H1 (cell line): ENCODE data around the gene LIN28B. TPM values are rescaled to one million over a fixed set of nuclear protein-coding genes. Genes with fewer than 3 reads are reported as not detected.

Experiments used
- CTCF ChIA-PET: fragments of 300-600 bp; sonication (Branson Sonifier 250); formaldehyde crosslinking; loops from one replicate; lab custom pipeline; 2021; ENCODE audit not compliant: partially characterized antibody; lab: Charles Lee
- POLR2A ChIA-PET: fragments of 300-600 bp; sonication (Branson Sonifier 250); formaldehyde crosslinking; loops from one replicate; lab custom pipeline; 2021; ENCODE audit warnings: inconsistent platforms; ENCODE audit not compliant: partially characterized antibody; lab: Charles Lee
- DNase-seq, 2 experiments: peaks; one replicate each; pipeline versions ENCODE4 v3.0.0 to v3.0.0-alpha.2; 2010 to 2022; ENCODE audit warnings: low spot score in 2 of 2, low read depth in 1 of 2, mixed read lengths in 1 of 2
- FAIRE-seq: peaks from 2 replicates; lab custom pipeline; 2011; peaks lifted over from hg19 to GRCh38; lab: Jason Lieb, UNC
- H2AFZ ChIP-seq: 2 replicates; pipeline ENCODE4 v1.8.1; 2012; ENCODE audit warnings: low read length, inconsistent platforms
- H2AK5ac ChIP-seq: 2 replicates; pipeline ENCODE4 v1.6.1; 2013; ENCODE audit warnings: low read depth, low read length
- H2BK120ac ChIP-seq: replicated peaks from 2 replicates; pipeline ENCODE3; 2013; ENCODE audit warnings: low read depth, low read length, inconsistent platforms
- H2BK12ac ChIP-seq: 2 replicates; pipeline ENCODE4 v1.6.1; 2013; ENCODE audit warnings: low read depth, low read length
- H2BK15ac ChIP-seq: 2 replicates; pipeline ENCODE4 v1.6.1; 2013; ENCODE audit warnings: low read length
- H2BK20ac ChIP-seq: 2 replicates; pipeline ENCODE4 v1.6.1; 2013; ENCODE audit warnings: low read length
- H2BK5ac ChIP-seq: 2 replicates; pipeline ENCODE4 v1.6.1; 2013; ENCODE audit warnings: low read depth, low read length
- H3K14ac ChIP-seq: 2 replicates; pipeline ENCODE4 v1.6.1; 2013; ENCODE audit warnings: inconsistent platforms; ENCODE audit not compliant: insufficient read length
- H3K18ac ChIP-seq: 2 replicates; pipeline ENCODE4 v1.6.1; 2013; ENCODE audit warnings: low read length; ENCODE audit errors: extremely low read depth
- H3K23ac ChIP-seq: 2 replicates; pipeline ENCODE4 v1.6.1; 2013; ENCODE audit warnings: inconsistent platforms; ENCODE audit not compliant: insufficient read length
- H3K23me2 ChIP-seq: 2 replicates; pipeline ENCODE4 v1.6.1; 2013; ENCODE audit warnings: low read depth, low read length
- H3K27ac ChIP-seq: 2 replicates; pipeline ENCODE4 v1.6.1; 2011; ENCODE audit warnings: low read depth, low read length, inconsistent platforms
- H3K27me3 ChIP-seq, 4 experiments: replicated peaks in 1 of 4; 1 replicate in 1 of 4; 2 replicates in 3 of 4; pipeline versions ENCODE4 v1.6.1 to v1.8.1; 2011 to 2013; ENCODE audit warnings: low read length in 3 of 4, mild to moderate bottlenecking in 3 of 4, inconsistent platforms in 2 of 4, mixed read lengths in 2 of 4, moderate library complexity in 1 of 4; ENCODE audit not compliant: control insufficient read depth in 3 of 4, insufficient read depth in 3 of 4; ENCODE audit errors: extremely low read depth in 1 of 4
- H3K36me3 ChIP-seq, 4 experiments: 2 replicates each; pipeline versions ENCODE4 v1.6.1 to v1.8.1; 2011 to 2013; ENCODE audit warnings: mild to moderate bottlenecking in 4 of 4, low read length in 3 of 4, moderate library complexity in 2 of 4, control low read depth in 1 of 4, inconsistent platforms in 1 of 4; ENCODE audit not compliant: insufficient read depth in 4 of 4, control insufficient read depth in 2 of 4
- H3K4ac ChIP-seq: replicated peaks from 2 replicates; pipeline ENCODE3; 2013; ENCODE audit warnings: low read length, low read depth, mixed read lengths, inconsistent platforms; ENCODE audit not compliant: insufficient read length
- H3K4me1 ChIP-seq, 4 experiments: replicated peaks in 1 of 4; 1 replicate in 1 of 4; 2 replicates in 3 of 4; pipeline versions ENCODE4 v1.6.1 to v1.8.1; 2011 to 2013; ENCODE audit warnings: low read length in 3 of 4, inconsistent platforms in 2 of 4, mixed read lengths in 1 of 4; ENCODE audit not compliant: insufficient read depth in 4 of 4, control insufficient read depth in 3 of 4
- H3K4me2 ChIP-seq, 2 experiments: 2 replicates each; pipeline versions ENCODE4 v1.6.1 to v1.8.1; 2011 to 2013; ENCODE audit warnings: low read depth in 2 of 2, low read length in 2 of 2, control low read depth in 1 of 2, inconsistent platforms in 1 of 2, mild to moderate bottlenecking in 1 of 2; ENCODE audit not compliant: insufficient read depth in 1 of 2
- H3K4me3 ChIP-seq, 4 experiments: fragments of 200-600, 300-600 bp in 1 of 4; sonication (generic), shearing (Covaris generic), sonication (Bioruptor Twin) in 1 of 4; 2 replicates each; pipeline versions ENCODE4 v1.5.1 to v1.8.1; 2011 to 2016; ENCODE audit warnings: low read length in 4 of 4, low read depth in 3 of 4, control low read depth in 2 of 4, inconsistent platforms in 2 of 4, mild to moderate bottlenecking in 2 of 4, mixed read lengths in 1 of 4, moderate library complexity in 1 of 4; ENCODE audit not compliant: insufficient read depth in 2 of 4; ENCODE audit errors: extremely low read depth in 1 of 4
- H3K56ac ChIP-seq: replicated peaks from 2 replicates; pipeline ENCODE3; 2013; ENCODE audit warnings: low read depth, mild to moderate bottlenecking, mixed read lengths, low read length, inconsistent platforms; ENCODE audit not compliant: insufficient read length
- H3K79me1 ChIP-seq: 2 replicates; pipeline ENCODE4 v1.6.1; 2013; ENCODE audit warnings: low read depth, low read length, control low read depth
- H3K79me2 ChIP-seq, 2 experiments: 2 replicates each; pipeline versions ENCODE4 v1.6.1 to v1.8.1; 2012 to 2013; ENCODE audit warnings: low read length in 2 of 2, mild to moderate bottlenecking in 2 of 2, inconsistent platforms in 1 of 2; ENCODE audit not compliant: insufficient read depth in 2 of 2, control insufficient read depth in 1 of 2
- H3K9ac ChIP-seq, 4 experiments: replicated peaks in 1 of 4; 1 replicate in 1 of 4; 2 replicates in 3 of 4; pipeline versions ENCODE4 v1.6.1 to v1.8.1; 2011 to 2013; ENCODE audit warnings: low read depth in 3 of 4, low read length in 3 of 4, control low read depth in 2 of 4, mild to moderate bottlenecking in 2 of 4, moderate library complexity in 2 of 4, inconsistent platforms in 1 of 4; ENCODE audit errors: extremely low read depth in 1 of 4
- H3K9me3 ChIP-seq, 2 experiments: 2 replicates each; pipeline versions ENCODE4 v1.6.1 to v1.8.1; 2012 to 2013; ENCODE audit warnings: mild to moderate bottlenecking in 2 of 2, moderate library complexity in 2 of 2, control low read depth in 1 of 2, inconsistent platforms in 1 of 2, low read depth in 1 of 2, low read length in 1 of 2, mixed read lengths in 1 of 2; ENCODE audit not compliant: insufficient read depth in 2 of 2
- H4K20me1 ChIP-seq, 2 experiments: replicated peaks in 1 of 2; 2 replicates each; pipeline versions ENCODE3 to v1.8.1; 2011 to 2013; ENCODE audit warnings: inconsistent platforms in 2 of 2, low read length in 2 of 2, mild to moderate bottlenecking in 1 of 2; ENCODE audit not compliant: insufficient read depth in 2 of 2, control insufficient read depth in 1 of 2
- H4K5ac ChIP-seq: 2 replicates; pipeline ENCODE4 v1.6.1; 2013; ENCODE audit warnings: low read length, low read depth, mixed read lengths, inconsistent platforms; ENCODE audit not compliant: insufficient read length
- H4K8ac ChIP-seq: 2 replicates; pipeline ENCODE4 v1.8.0; 2013; ENCODE audit warnings: mild to moderate bottlenecking, moderate library complexity, low read length, inconsistent platforms; ENCODE audit not compliant: insufficient read depth; ENCODE audit errors: extremely low read depth
- H4K91ac ChIP-seq: replicated peaks from 2 replicates; pipeline ENCODE3; 2013; ENCODE audit warnings: low read length, mixed read lengths, inconsistent platforms; ENCODE audit not compliant: insufficient read length
- CBX5 ChIP-seq: fragments of 300-800, 300-1000 bp; sonication (generic); IDR thresholded peaks from 2 replicates; pipeline ENCODE4 v1.7.1; 2016; ENCODE audit warnings: antibody characterized with exemption, low read length, low read depth
- GABPA ChIP-seq: IDR thresholded peaks from 2 replicates; pipeline ENCODE4 v1.6.1; 2011; ENCODE audit warnings: mild to moderate bottlenecking, low read length, moderate library complexity, borderline replicate concordance; ENCODE audit not compliant: insufficient read depth
- RBBP5 ChIP-seq: IDR thresholded peaks from 2 replicates; pipeline ENCODE4 v1.7.1; 2012; ENCODE audit warnings: low read depth, mild to moderate bottlenecking, inconsistent platforms, low read length, moderate library complexity, borderline replicate concordance
- WGBS, 2 experiments: shearing (Covaris generic) in 1 of 2; methylation state at CpG; one replicate each; pipeline versions ENCODE4 v1.1.6 to v1.1.7; 2013 to 2015; ENCODE audit warnings: low lambda C conversion rate in 2 of 2, mixed read lengths in 2 of 2, inconsistent platforms in 1 of 2, low coverage in 1 of 2, missing lambda C conversion rate in 1 of 2; ENCODE audit not compliant: insufficient replicate concordance in 2 of 2, insufficient coverage in 1 of 2, insufficient read length in 1 of 2; ENCODE audit errors: extremely low coverage in 1 of 2, missing lambda C conversion rate in 1 of 2; 5-methylcytosine and 5-hydroxymethylcytosine counted together
- polyA plus RNA-seq, 7 experiments: library from polyadenylated mRNA; depleted of rRNA in 3 of 7; stranded (reverse) in 5 of 7; unstranded in 2 of 7; fragments of >200 nt in 5 of 7; fragments of 200-250 nt in 2 of 7; gene quantifications; 1 replicate in 5 of 7; 2 replicates in 1 of 7; 4 replicates in 1 of 7; pipeline versions ENCODE4 v1.2.1 to v1.2.3, GENCODE V29; 2011 to 2013; ENCODE audit warnings: missing spikeins in 2 of 7, mixed read lengths in 2 of 7
- total RNA-seq: library from RNA; stranded (reverse); fragmentation: NEBNext Ultra II Directional; extraction: Animal tissue kit (Norgen Biotek cat#: 25700); gene quantifications from 2 replicates; pipeline ENCODE4 v1.2.1, GENCODE V29; 2021

The LIN28B gene
- total and polyA plus RNA-seq, 2 of the 8 experiments (the other 6 are each of a cell fraction or from before 2014, with no cell fraction given), result 27.4 to 94.7 TPM

GRCh38 chr6:105058846-105059245 lies 101.9 kb downstream of the LIN28B start:
- H4K91ac ChIP-seq, result no peak overlapping the region
- H3K18ac ChIP-seq, result no peak overlapping the region
- no peak overlapping the region for H2AFZ ChIP-seq
- CTCF ChIA-PET, result no interaction called here
- 89% methylated on average over 4 of the region's 4 CpGs; no CpG with 5 or more reads in 1 of the 2 experiments for WGBS, 2 experiments
- POLR2A ChIA-PET, result interaction anchor here (2.5 kb wide), 1 partner anchor 102 kb away, joined by 10 read pairs; the partner anchor contains the start of gene LIN28B
- FAIRE-seq (no peak), DNase-seq (no peak)
- TF ChIP-seq CBX5 (no peak), RBBP5 (no peak), GABPA (no peak)
- no peaks in the 10 kb centered on the region for H3K23me2 ChIP-seq
- no peak overlapping the region for H2BK20ac ChIP-seq
- no peaks in the 10 kb centered on the region for H3K9me3 ChIP-seq
- H2AK5ac ChIP-seq, result no peak overlapping the region
- H3K56ac ChIP-seq, result no peak overlapping the region
- H3K4me3 ChIP-seq, result no peak overlapping the region
- H3K79me1 ChIP-seq, result peaks cover 2% of the 10 kb centered on the region; the same call in 1 of the 2 replicates
- H3K79me2 ChIP-seq, result peaks cover 7 to 76% of the 10 kb centered on the region in 2 experiments; a peak in 3 of 4 replicates
- no peak overlapping the region for H2BK12ac ChIP-seq
- H3K4me2 ChIP-seq, result no peak overlapping the region
- no peak overlapping the region for H3K4ac ChIP-seq
- no peak overlapping the region for H2BK120ac ChIP-seq
- no peak overlapping the region for H4K5ac ChIP-seq
- H3K27me3 ChIP-seq, result no peaks in the 10 kb centered on the region
- no peak overlapping the region for H3K23ac ChIP-seq
- H3K14ac ChIP-seq, result no peak overlapping the region
- no peak overlapping the region for H2BK5ac ChIP-seq
- no peak overlapping the region for H2BK15ac ChIP-seq
- H3K9ac ChIP-seq, result no peak overlapping the region
- H3K4me1 ChIP-seq, result peaks cover 0 to 5% (median 3%) of the 10 kb centered on the region in 4 experiments; a peak in 3 of 7 replicates
- H3K27ac ChIP-seq, result no peak overlapping the region
- H4K8ac ChIP-seq, result no peak overlapping the region
- H4K20me1 ChIP-seq, result peaks cover 0 to 4% of the 10 kb centered on the region in 2 experiments
- H3K36me3 ChIP-seq, result no peaks in the 10 kb centered on the region
